Measurements from ENCODE around the gene CCDC47.
A peak's percentile ranks its signal among the peaks of the same experiment; 100 is the strongest.

Gene CCDC47

DNA sequence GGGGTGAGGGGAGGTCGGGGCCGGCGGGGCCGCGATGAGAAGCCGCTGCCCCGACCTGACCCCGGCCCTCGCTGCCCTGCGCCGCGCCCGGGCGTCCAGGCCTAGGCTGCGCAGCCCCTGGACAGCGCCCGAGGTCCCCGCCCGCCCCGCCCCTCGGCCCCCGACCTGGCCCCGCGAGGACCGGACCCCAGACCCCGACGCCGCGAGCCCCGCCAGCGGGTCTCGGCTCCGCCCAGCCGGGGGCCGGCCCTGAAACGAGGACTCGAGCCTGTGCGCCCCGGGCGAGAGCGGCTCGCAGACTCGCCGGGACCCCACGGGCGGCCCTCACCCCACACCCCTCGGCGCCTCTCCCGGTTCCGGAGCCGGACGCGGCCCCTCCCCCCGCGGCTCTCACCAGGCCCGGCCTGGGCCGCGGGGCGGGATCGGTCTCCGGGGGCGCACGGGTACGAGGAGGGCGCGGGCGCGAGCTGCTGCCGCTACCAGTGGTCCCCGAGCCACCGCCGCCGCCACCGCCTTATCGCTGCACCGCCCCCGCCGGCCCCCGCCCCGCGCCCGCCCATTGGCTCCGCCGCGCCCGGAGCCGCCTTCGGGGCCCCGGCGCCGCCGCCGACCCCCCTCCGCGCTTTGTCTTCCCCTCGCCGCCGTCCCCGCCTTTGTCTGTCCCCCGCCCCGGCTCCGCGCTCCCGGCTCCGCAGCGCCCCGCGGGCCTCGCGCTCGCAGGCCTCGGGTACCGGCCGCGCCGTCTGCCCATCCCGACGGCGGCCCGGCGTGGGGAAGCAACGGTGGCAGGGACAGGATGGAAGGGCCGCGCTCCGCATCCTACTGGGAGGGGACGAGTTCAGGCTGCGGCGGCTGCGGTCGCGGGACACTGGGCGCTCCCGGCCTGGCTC, 73.5 kb downstream of the CCDC47 start, which contains the start of gene LIMD2:
Gene LIMD2 (minus strand): TSS at position 488 of the 890 bp plus-strand sequence. CDS start 827 bp downstream, outside the sequence.
- DNase-seq (ENCODE audit: low read depth in 2 of 3, low spot score in 1 of 3), result peak in 2 of 3 donors; percentile 46 to 67

GRCh38 chr17:63698886-63699637, 74.3 kb downstream of the CCDC47 start:
- DNase-seq (ENCODE audit: low read depth in 2 of 3, low spot score in 1 of 3), result peak in 2 of 3 donors; percentile 54 to 59

- DNase-seq (ENCODE audit: low read depth in 2 of 3, low spot score in 1 of 3), result no peak
Observed at GRCh38 chr17:63698381-63698885, 75.0 kb downstream of the CCDC47 start.

GRCh38 chr17:63697341-63698286, 75.8 kb downstream of the CCDC47 start:
- peak; percentile 66 to 71 (median 67) for DNase-seq (ENCODE audit: low read depth in 2 of 3, low spot score in 1 of 3)

DNA sequence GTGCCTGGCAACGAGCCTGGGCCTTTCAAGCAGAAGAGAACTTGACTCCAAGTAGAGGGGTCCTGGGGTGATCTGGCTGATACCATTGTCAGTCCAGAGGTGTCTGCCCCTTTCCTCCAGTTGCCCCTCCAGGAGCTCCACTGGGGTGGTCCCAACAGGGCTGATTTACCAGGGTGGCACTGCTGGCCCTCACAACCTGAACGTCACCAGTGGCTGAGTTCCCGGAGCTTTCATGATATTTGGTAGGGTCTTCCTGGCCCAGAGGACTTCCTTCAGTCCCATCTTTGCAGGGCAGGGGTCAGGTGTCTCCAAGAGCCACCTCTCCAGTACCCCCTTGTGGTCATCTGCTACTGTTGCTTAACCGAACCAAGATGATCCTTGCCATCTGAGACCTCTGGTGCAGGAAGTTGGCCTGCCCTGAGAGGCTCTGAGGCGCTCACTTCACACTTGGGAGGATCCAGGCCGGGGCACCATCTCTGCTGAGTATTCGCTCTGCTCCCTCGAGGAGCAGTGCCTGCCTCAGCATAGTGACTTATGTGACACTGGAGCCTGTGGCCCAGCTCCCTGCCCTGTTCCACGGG, 76.9 kb downstream of the CCDC47 start:
- DNase-seq (ENCODE audit: low read depth in 2 of 3, low spot score in 1 of 3), result no peak

DNA sequence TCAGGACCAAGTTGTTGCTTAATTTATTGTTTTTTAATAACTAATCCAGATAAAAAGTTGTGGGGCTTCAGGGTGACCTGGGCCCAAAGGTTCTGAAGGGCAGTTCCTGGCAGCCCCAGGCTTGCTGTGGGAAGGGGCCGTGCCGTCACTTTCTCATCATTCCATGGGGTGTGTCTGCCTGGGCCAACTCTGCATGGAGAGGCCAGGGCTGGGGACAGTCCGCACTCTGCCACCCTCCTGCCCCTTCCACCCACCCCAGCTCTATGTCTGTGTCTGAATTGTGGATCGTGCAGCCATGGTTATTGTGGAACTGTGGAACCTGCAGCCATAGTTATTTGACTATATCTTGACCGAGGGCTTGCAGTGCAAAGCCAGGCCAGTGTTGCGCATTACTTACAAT, 77.5 kb downstream of the CCDC47 start:
- no peak for DNase-seq (ENCODE audit: low read depth in 2 of 3, low spot score in 1 of 3)

Measured in stimulated activated CD4-positive, alpha-beta T cell treated with anti-CD3 and anti-CD28 coated beads, Interleukin-12 subunit alpha, Interleukin-12 subunit beta, amount 100 ng/mL, for 48 hours (primary cell).